HepG2 (cell line): Measurements from ENCODE around the gene SLC25A22. TPM values are rescaled to one million over a fixed set of nuclear protein-coding genes. Genes with fewer than 3 reads are reported as not detected.

ENCODE experiments used
- ARHGAP35 ChIP-seq: sonication (generic); formaldehyde crosslinking; IDR thresholded peaks from 2 replicates; pipeline ENCODE4 v1.9.0; 2022; ENCODE audit warnings: mild to moderate bottlenecking, inconsistent platforms, moderate library complexity, missing genetic modification reagents, borderline replicate concordance
- ASH2L ChIP-seq: fragments of 300-600, 200-600 bp; sonication (generic); IDR thresholded peaks from 2 replicates; pipeline ENCODE4 v1.7.0; 2017; ENCODE audit warnings: low read depth, mild to moderate bottlenecking, moderate library complexity, mixed read lengths, low read length; ENCODE audit not compliant: insufficient read length
- BCL6 ChIP-seq: IDR thresholded peaks from 2 replicates; pipeline ENCODE4 v1.6.1; 2016; ENCODE audit warnings: missing genetic modification reagents, missing compliant biosample characterization
- CBX1 ChIP-seq: IDR thresholded peaks from one replicate; pipeline ENCODE4 v1.6.1; 2016; ENCODE audit warnings: antibody characterized with exemption, low read depth
- DNMT1 ChIP-seq: sonication (generic); formaldehyde crosslinking; IDR thresholded peaks from 2 replicates; pipeline ENCODE4 v1.5.1; 2020; ENCODE audit warnings: mild to moderate bottlenecking, missing genetic modification reagents
- FLYWCH1 ChIP-seq: sonication (generic); formaldehyde crosslinking; IDR thresholded peaks from 2 replicates; pipeline ENCODE4 v1.8.1; 2023; ENCODE audit warnings: mild to moderate bottlenecking, missing genetic modification reagents
- GABPA ChIP-seq, 2 experiments: IDR thresholded peaks; 2 replicates each; pipeline ENCODE4 v1.6.1; 2011 to 2016; ENCODE audit warnings: low read depth in 2 of 2, low read length in 1 of 2, missing biosample characterization in 1 of 2, missing genetic modification characterization in 1 of 2
- HOXA3 ChIP-seq: sonication (generic); formaldehyde crosslinking; IDR thresholded peaks from 2 replicates; pipeline ENCODE4 v1.5.0; 2020; ENCODE audit warnings: missing genetic modification reagents
- KMT2A ChIP-seq: sonication (generic); formaldehyde crosslinking; IDR thresholded peaks from 2 replicates; pipeline ENCODE4 v1.4.0; 2020; ENCODE audit warnings: missing genetic modification reagents
- MXD4 ChIP-seq: IDR thresholded peaks from 2 replicates; pipeline ENCODE4 v1.6.1; 2016; ENCODE audit warnings: mild to moderate bottlenecking, missing biosample characterization, missing genetic modification reagents
- PAF1 ChIP-seq: IDR thresholded peaks from 2 replicates; pipeline ENCODE4 v1.6.1; 2016; ENCODE audit warnings: missing genetic modification reagents, missing compliant biosample characterization
- POLR2A ChIP-seq, 2 experiments: IDR thresholded peaks; 2 replicates each; pipeline ENCODE4 v1.6.1; 2011; ENCODE audit warnings: low read depth in 2 of 2, low read length in 2 of 2, mild to moderate bottlenecking in 1 of 2, moderate library complexity in 1 of 2; ENCODE audit not compliant: insufficient read depth in 1 of 2
- SAFB2 ChIP-seq: sonication (generic); formaldehyde crosslinking; IDR thresholded peaks from 2 replicates; pipeline ENCODE4 v1.5.1; 2020; ENCODE audit warnings: missing genetic modification reagents, low read depth, mild to moderate bottlenecking, borderline replicate concordance
- SIN3B ChIP-seq: fragments of 150-350 bp; IDR thresholded peaks from 2 replicates; pipeline ENCODE4 v1.6.1; 2014; ENCODE audit warnings: low read length
- SNRNP70 ChIP-seq: fragments of 200-400 bp; formaldehyde crosslinking; IDR thresholded peaks from 2 replicates; pipeline ENCODE4 v1.6.1; 2017; ENCODE audit warnings: mild to moderate bottlenecking, low read depth, low read length, moderate library complexity
- SOX13 ChIP-seq, 3 experiments: fragments of 450-650 bp in 1 of 3; sonication (generic) in 1 of 3; formaldehyde crosslinking in 1 of 3; IDR thresholded peaks in 2 of 3; conservative IDR thresholded peaks in 1 of 3; 2 replicates each; pipeline versions ENCODE4 v1.5.0 to v1.6.1; 2016 to 2020; ENCODE audit warnings: antibody characterized with exemption in 1 of 3, mild to moderate bottlenecking in 1 of 3, missing compliant biosample characterization in 1 of 3, missing genetic modification reagents in 1 of 3, moderate library complexity in 1 of 3
- SPEN ChIP-seq: sonication (generic); formaldehyde crosslinking; IDR thresholded peaks from 2 replicates; pipeline ENCODE4 v1.5.1; 2020; ENCODE audit warnings: low read depth, mild to moderate bottlenecking, missing genetic modification reagents
- ZBTB25 ChIP-seq: IDR thresholded peaks from 2 replicates; pipeline ENCODE4 v1.6.1; 2018; ENCODE audit warnings: missing genetic modification reagents
- ZBTB37 ChIP-seq: sonication (generic); formaldehyde crosslinking; IDR thresholded peaks from 2 replicates; pipeline ENCODE4 v1.4.0; 2020; ENCODE audit warnings: mild to moderate bottlenecking, missing genetic modification reagents
- ZFP36 ChIP-seq: fragments of 150-350 bp; IDR thresholded peaks from 2 replicates; pipeline ENCODE4 v1.6.1; 2018; ENCODE audit warnings: borderline replicate concordance, low read length, low read depth; ENCODE audit not compliant: partially characterized antibody
- ZNF3 ChIP-seq: IDR thresholded peaks from 2 replicates; pipeline ENCODE4 v1.7.0; 2017; ENCODE audit warnings: inconsistent platforms
- ZNF549 ChIP-seq: sonication (generic); formaldehyde crosslinking; IDR thresholded peaks from 2 replicates; pipeline ENCODE4 v1.5.0; 2020; ENCODE audit warnings: missing genetic modification reagents
- ZNF629 ChIP-seq: sonication (generic); formaldehyde crosslinking; conservative IDR thresholded peaks from 2 replicates; pipeline ENCODE4 v1.5.0; 2020; ENCODE audit warnings: missing genetic modification reagents
- ZNF724P ChIP-seq: sonication (generic); formaldehyde crosslinking; IDR thresholded peaks from 2 replicates; pipeline ENCODE4 v1.8.0; 2022; ENCODE audit warnings: missing genetic modification reagents, borderline replicate concordance
- polyA plus RNA-seq, 8 experiments: library from polyadenylated mRNA; depleted of rRNA in 3 of 8; stranded (reverse) in 7 of 8; unstranded in 1 of 8; fragments of >200 nt; fragmentation: Illumina TruSeq in 4 of 8; extraction: Trizol in 4 of 8; gene quantifications; 2 replicates each; pipeline versions ENCODE4 v1.2.1 to v1.2.3, GENCODE V29; 2011 to 2016; ENCODE audit warnings: low read depth in 4 of 8, missing spikeins in 1 of 8, mixed read lengths in 1 of 8; ENCODE audit not compliant: insufficient read depth in 1 of 8
- total RNA-seq, 5 experiments: library from RNA; depleted of rRNA; stranded (reverse); fragments of >200 nt; fragmentation: Illumina TruSeq; extraction: Trizol; gene quantifications; 2 replicates each; pipeline ENCODE4 v1.2.3, GENCODE V29; 2016; ENCODE audit warnings: low read depth in 1 of 5
- TF ChIP-seq, protein P1 (sequence below): sonication (generic); formaldehyde crosslinking; IDR thresholded peaks from 2 replicates; pipeline ENCODE4 v1.8.0; 2022; ENCODE audit warnings: missing genetic modification reagents, mild to moderate bottlenecking, moderate library complexity, borderline replicate concordance
- TF ChIP-seq, protein P2 (sequence below): sonication (generic); formaldehyde crosslinking; IDR thresholded peaks from 2 replicates; pipeline ENCODE4 v1.5.0; 2020; ENCODE audit warnings: missing genetic modification reagents, mild to moderate bottlenecking, borderline replicate concordance

Gene SLC25A22
- total and polyA plus RNA-seq, 2 of the 13 experiments (the other 11 are each of a cell fraction or from before 2014, with no cell fraction given), result 12.4 to 19.2 TPM

- TF ChIP-seq MXD4 (CRISPR knock-in tag) (no peak), SAFB2 (CRISPR knock-in tag) (no peak), ASH2L (no peak), SNRNP70 (no peak), ZNF629 (CRISPR knock-in tag) (no peak), ZFP36 (no peak), SPEN (CRISPR knock-in tag) (no peak), HOXA3 (no peak), KMT2A (CRISPR knock-in tag) (no peak), POLR2A (IDR thresholded peaks at IDR 0.05; ENCODE audit: insufficient read depth in 1 of 2, low read depth in 2 of 2, low read length in 2 of 2) (no peak), ZNF724P (CRISPR knock-in tag) (no peak), ZBTB25 (no peak), DNMT1 (CRISPR knock-in tag) (no peak), PAF1 (peak; percentile 91), BCL6 (no peak), FLYWCH1 (CRISPR knock-in tag) (no peak), SIN3B (no peak), CBX1 (no peak), SOX13 (IDR thresholded peaks at IDR 0.05) (no peak), SOX13 (CRISPR knock-in tag; conservative IDR thresholded peaks at IDR 0.05 in 1 of 2, IDR thresholded peaks at IDR 0.05 in 1 of 2) (no peak), ZNF3 (CRISPR knock-in tag) (no peak), ZNF549 (no peak), GABPA (IDR thresholded peaks at IDR 0.05; ENCODE audit: low read depth, low read length) (no peak), GABPA (CRISPR knock-in tag; IDR thresholded peaks at IDR 0.05; ENCODE audit: low read depth) (no peak), ARHGAP35 (CRISPR knock-in tag) (no peak), ZBTB37 (CRISPR knock-in tag) (no peak)
- TF ChIP-seq, protein P1, sequence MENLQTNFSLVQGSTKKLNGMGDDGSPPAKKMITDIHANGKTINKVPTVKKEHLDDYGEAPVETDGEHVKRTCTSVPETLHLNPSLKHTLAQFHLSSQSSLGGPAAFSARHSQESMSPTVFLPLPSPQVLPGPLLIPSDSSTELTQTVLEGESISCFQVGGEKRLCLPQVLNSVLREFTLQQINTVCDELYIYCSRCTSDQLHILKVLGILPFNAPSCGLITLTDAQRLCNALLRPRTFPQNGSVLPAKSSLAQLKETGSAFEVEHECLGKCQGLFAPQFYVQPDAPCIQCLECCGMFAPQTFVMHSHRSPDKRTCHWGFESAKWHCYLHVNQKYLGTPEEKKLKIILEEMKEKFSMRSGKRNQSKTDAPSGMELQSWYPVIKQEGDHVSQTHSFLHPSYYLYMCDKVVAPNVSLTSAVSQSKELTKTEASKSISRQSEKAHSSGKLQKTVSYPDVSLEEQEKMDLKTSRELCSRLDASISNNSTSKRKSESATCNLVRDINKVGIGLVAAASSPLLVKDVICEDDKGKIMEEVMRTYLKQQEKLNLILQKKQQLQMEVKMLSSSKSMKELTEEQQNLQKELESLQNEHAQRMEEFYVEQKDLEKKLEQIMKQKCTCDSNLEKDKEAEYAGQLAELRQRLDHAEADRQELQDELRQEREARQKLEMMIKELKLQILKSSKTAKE (CRISPR knock-in tag), result no peak
- TF ChIP-seq, protein P2, sequence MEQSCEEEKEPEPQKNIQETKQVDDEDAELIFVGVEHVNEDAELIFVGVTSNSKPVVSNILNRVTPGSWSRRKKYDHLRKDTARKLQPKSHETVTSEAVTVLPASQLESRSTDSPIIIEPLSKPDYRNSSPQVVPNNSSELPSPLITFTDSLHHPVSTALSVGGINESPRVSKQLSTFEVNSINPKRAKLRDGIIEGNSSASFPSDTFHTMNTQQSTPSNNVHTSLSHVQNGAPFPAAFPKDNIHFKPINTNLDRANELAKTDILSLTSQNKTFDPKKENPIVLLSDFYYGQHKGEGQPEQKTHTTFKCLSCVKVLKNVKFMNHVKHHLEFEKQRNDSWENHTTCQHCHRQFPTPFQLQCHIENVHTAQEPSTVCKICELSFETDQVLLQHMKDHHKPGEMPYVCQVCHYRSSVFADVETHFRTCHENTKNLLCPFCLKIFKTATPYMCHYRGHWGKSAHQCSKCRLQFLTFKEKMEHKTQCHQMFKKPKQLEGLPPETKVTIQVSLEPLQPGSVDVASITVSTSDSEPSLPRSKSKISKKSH, result no peak
Measured at GRCh38 chr11:813456-814096, 15.5 kb upstream of the SLC25A22 start (continued).
